Stimulated activated CD8-positive, alpha-beta memory T cell treated with anti-CD3 and anti-CD28 coated beads, Interleukin-2, amount 100 ng/mL, for 48 hours (primary cell): ENCODE measurements around the gene TMEM135.
"Not testable (repeated sequence)": the region's sequence is repeated elsewhere in the genome, so short reads cannot be mapped to it uniquely, and the experiment has no call there.

Experiments
- DNase-seq, 2 donors: peaks; one replicate each; pipeline ENCODE4 v3.0.0-alpha.2; 2020; ENCODE audit warnings: low read depth in 2 of 2

Gene TMEM135

GRCh38 chr11:87141980-87142514 is 104.3 kb downstream of the TMEM135 start:
- no peak for DNase-seq

- no peak for DNase-seq
Measured at GRCh38 chr11:87142594-87142993, 104.9 kb downstream of the TMEM135 start.

- no peak for DNase-seq
Measured at GRCh38 chr11:87143641-87144040, 105.9 kb downstream of the TMEM135 start.

GRCh38 chr11:87144252-87144651 is 106.5 kb downstream of the TMEM135 start:
- DNase-seq = no peak

- DNase-seq = no peak
Measured at GRCh38 chr11:87148749-87149148, 111.0 kb downstream of the TMEM135 start.

- not testable (repeated sequence) for DNase-seq
Measured at GRCh38 chr11:87149782-87150181, 112.0 kb downstream of the TMEM135 start.

GRCh38 chr11:87150936-87151335 is 113.2 kb downstream of the TMEM135 start:
- no peak for DNase-seq

GRCh38 chr11:87154246-87154645 is 116.5 kb downstream of the TMEM135 start:
- no peak for DNase-seq

GRCh38 chr11:87156970-87157369 is 119.2 kb downstream of the TMEM135 start:
- DNase-seq = no peak

GRCh38 chr11:87169076-87169475 is 131.3 kb downstream of the TMEM135 start:
- not testable (repeated sequence) for DNase-seq

- DNase-seq = no peak
Measured at GRCh38 chr11:87173185-87174039, 135.7 kb downstream of the TMEM135 start.

- DNase-seq = no peak
Measured at GRCh38 chr11:87174870-87175269, 137.1 kb downstream of the TMEM135 start.

GRCh38 chr11:87176044-87176443 is 138.3 kb downstream of the TMEM135 start:
- DNase-seq = no peak

- no peak for DNase-seq
Measured at GRCh38 chr11:87179621-87180020, 141.9 kb downstream of the TMEM135 start.

GRCh38 chr11:87180742-87181141 is 143.0 kb downstream of the TMEM135 start:
- DNase-seq = no peak

GRCh38 chr11:87181143-87181542 is 143.4 kb downstream of the TMEM135 start:
- no peak for DNase-seq

GRCh38 chr11:87185228-87185627 is 147.5 kb downstream of the TMEM135 start:
- no peak for DNase-seq

- no peak for DNase-seq
Measured at GRCh38 chr11:87187076-87187475, 149.3 kb downstream of the TMEM135 start.

- no peak for DNase-seq
Measured at GRCh38 chr11:87187930-87188329, 150.2 kb downstream of the TMEM135 start.

GRCh38 chr11:87188396-87188795 is 150.7 kb downstream of the TMEM135 start:
- not testable (repeated sequence) for DNase-seq

- not testable (repeated sequence) for DNase-seq
Measured at GRCh38 chr11:87188921-87189320, 151.2 kb downstream of the TMEM135 start.

GRCh38 chr11:87190071-87190470 is 152.3 kb downstream of the TMEM135 start:
- DNase-seq = no peak

GRCh38 chr11:87193756-87194470 is 156.2 kb downstream of the TMEM135 start:
- no peak for DNase-seq
